Neural progenitor cell (in vitro differentiated cells): ENCODE results near the gene REX1BD.

Experiments
- EZH2 ChIP-seq: fragments of 200-600 bp; sonication (generic); IDR thresholded peaks from 2 replicates; pipeline ENCODE4 v1.6.1; 2017; ENCODE audit warnings: antibody characterized with exemption, mild to moderate bottlenecking, moderate library complexity
- EZH2phosphoT487 ChIP-seq: fragments of 200-600 bp; sonication (generic); IDR thresholded peaks from 2 replicates; pipeline ENCODE4 v1.6.1; 2017; ENCODE audit warnings: antibody characterized with exemption
- TF ChIP-seq, protein P1 (sequence below): fragments of 200-600 bp; sonication (generic); IDR thresholded peaks from 2 replicates; pipeline ENCODE4 v1.5.1; 2017; ENCODE audit warnings: antibody characterized with exemption, mild to moderate bottlenecking

DNA sequence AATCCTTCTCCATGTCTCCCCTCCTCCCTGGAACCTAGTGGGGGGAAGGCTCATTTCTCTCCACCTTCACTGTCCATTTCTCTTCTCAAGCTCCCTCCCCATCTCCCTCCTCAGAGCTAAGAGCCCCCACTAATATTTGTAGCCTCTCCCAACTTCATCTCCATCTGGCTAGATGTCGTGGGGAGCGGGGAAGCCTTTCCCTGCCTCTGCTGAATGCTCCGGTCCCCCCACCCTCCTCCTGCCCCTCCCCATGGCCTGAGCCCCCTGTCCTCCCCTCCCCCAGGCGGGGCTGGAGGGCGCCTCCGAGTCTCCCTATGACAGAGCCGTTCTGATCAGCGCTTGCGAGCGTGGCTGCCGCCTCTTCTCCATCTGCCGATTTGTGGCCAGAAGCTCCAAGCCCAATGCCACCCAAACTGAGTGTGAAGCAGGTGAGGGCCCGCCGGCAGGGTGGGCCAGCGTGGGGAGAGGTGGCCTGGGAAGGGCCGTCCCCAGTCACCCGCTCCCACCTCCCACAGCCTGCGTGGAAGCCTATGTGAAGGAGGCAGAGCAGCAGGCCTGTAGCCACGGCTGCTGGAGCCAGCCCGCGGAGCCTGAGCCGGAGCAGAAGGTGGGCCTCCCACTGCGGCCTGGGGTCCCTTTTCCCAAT is 25.1 kb downstream of the REX1BD start:
- TF ChIP-seq, protein P1, sequence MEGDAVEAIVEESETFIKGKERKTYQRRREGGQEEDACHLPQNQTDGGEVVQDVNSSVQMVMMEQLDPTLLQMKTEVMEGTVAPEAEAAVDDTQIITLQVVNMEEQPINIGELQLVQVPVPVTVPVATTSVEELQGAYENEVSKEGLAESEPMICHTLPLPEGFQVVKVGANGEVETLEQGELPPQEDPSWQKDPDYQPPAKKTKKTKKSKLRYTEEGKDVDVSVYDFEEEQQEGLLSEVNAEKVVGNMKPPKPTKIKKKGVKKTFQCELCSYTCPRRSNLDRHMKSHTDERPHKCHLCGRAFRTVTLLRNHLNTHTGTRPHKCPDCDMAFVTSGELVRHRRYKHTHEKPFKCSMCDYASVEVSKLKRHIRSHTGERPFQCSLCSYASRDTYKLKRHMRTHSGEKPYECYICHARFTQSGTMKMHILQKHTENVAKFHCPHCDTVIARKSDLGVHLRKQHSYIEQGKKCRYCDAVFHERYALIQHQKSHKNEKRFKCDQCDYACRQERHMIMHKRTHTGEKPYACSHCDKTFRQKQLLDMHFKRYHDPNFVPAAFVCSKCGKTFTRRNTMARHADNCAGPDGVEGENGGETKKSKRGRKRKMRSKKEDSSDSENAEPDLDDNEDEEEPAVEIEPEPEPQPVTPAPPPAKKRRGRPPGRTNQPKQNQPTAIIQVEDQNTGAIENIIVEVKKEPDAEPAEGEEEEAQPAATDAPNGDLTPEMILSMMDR = no peak
- TF ChIP-seq EZH2 = peak; percentile 59
- peak; percentile 50 for TF ChIP-seq EZH2phosphoT487
